H1 (cell line): Measurements from ENCODE around the gene TOP3A. TPM values are rescaled to one million over a fixed set of nuclear protein-coding genes. Genes with fewer than 3 reads are reported as not detected.

Source experiments
- CTCF ChIA-PET: fragments of 300-600 bp; sonication (Branson Sonifier 250); formaldehyde crosslinking; loops from one replicate; lab custom pipeline; 2021; ENCODE audit not compliant: partially characterized antibody; lab: Charles Lee
- POLR2A ChIA-PET: fragments of 300-600 bp; sonication (Branson Sonifier 250); formaldehyde crosslinking; loops from one replicate; lab custom pipeline; 2021; ENCODE audit warnings: inconsistent platforms; ENCODE audit not compliant: partially characterized antibody; lab: Charles Lee
- DNase-seq, 2 experiments: peaks; one replicate each; pipeline versions ENCODE4 v3.0.0 to v3.0.0-alpha.2; 2010 to 2022; ENCODE audit warnings: low spot score in 2 of 2, low read depth in 1 of 2, mixed read lengths in 1 of 2
- FAIRE-seq: peaks from 2 replicates; lab custom pipeline; 2011; peaks lifted over from hg19 to GRCh38; lab: Jason Lieb, UNC
- H2AFZ ChIP-seq: 2 replicates; pipeline ENCODE4 v1.8.1; 2012; ENCODE audit warnings: low read length, inconsistent platforms
- H2AK5ac ChIP-seq: 2 replicates; pipeline ENCODE4 v1.6.1; 2013; ENCODE audit warnings: low read depth, low read length
- H2BK120ac ChIP-seq: replicated peaks from 2 replicates; pipeline ENCODE3; 2013; ENCODE audit warnings: low read depth, low read length, inconsistent platforms
- H2BK12ac ChIP-seq: 2 replicates; pipeline ENCODE4 v1.6.1; 2013; ENCODE audit warnings: low read depth, low read length
- H2BK15ac ChIP-seq: 2 replicates; pipeline ENCODE4 v1.6.1; 2013; ENCODE audit warnings: low read length
- H2BK20ac ChIP-seq: 2 replicates; pipeline ENCODE4 v1.6.1; 2013; ENCODE audit warnings: low read length
- H2BK5ac ChIP-seq: 2 replicates; pipeline ENCODE4 v1.6.1; 2013; ENCODE audit warnings: low read depth, low read length
- H3K14ac ChIP-seq: 2 replicates; pipeline ENCODE4 v1.6.1; 2013; ENCODE audit warnings: inconsistent platforms; ENCODE audit not compliant: insufficient read length
- H3K18ac ChIP-seq: 2 replicates; pipeline ENCODE4 v1.6.1; 2013; ENCODE audit warnings: low read length; ENCODE audit errors: extremely low read depth
- H3K23ac ChIP-seq: 2 replicates; pipeline ENCODE4 v1.6.1; 2013; ENCODE audit warnings: inconsistent platforms; ENCODE audit not compliant: insufficient read length
- H3K23me2 ChIP-seq: 2 replicates; pipeline ENCODE4 v1.6.1; 2013; ENCODE audit warnings: low read depth, low read length
- H3K27ac ChIP-seq: 2 replicates; pipeline ENCODE4 v1.6.1; 2011; ENCODE audit warnings: low read depth, low read length, inconsistent platforms
- H3K27me3 ChIP-seq, 4 experiments: replicated peaks in 1 of 4; 1 replicate in 1 of 4; 2 replicates in 3 of 4; pipeline versions ENCODE4 v1.6.1 to v1.8.1; 2011 to 2013; ENCODE audit warnings: low read length in 3 of 4, mild to moderate bottlenecking in 3 of 4, inconsistent platforms in 2 of 4, mixed read lengths in 2 of 4, moderate library complexity in 1 of 4; ENCODE audit not compliant: control insufficient read depth in 3 of 4, insufficient read depth in 3 of 4; ENCODE audit errors: extremely low read depth in 1 of 4
- H3K36me3 ChIP-seq, 4 experiments: 2 replicates each; pipeline versions ENCODE4 v1.6.1 to v1.8.1; 2011 to 2013; ENCODE audit warnings: mild to moderate bottlenecking in 4 of 4, low read length in 3 of 4, moderate library complexity in 2 of 4, control low read depth in 1 of 4, inconsistent platforms in 1 of 4; ENCODE audit not compliant: insufficient read depth in 4 of 4, control insufficient read depth in 2 of 4
- H3K4ac ChIP-seq: replicated peaks from 2 replicates; pipeline ENCODE3; 2013; ENCODE audit warnings: low read length, low read depth, mixed read lengths, inconsistent platforms; ENCODE audit not compliant: insufficient read length
- H3K4me1 ChIP-seq, 4 experiments: replicated peaks in 1 of 4; 1 replicate in 1 of 4; 2 replicates in 3 of 4; pipeline versions ENCODE4 v1.6.1 to v1.8.1; 2011 to 2013; ENCODE audit warnings: low read length in 3 of 4, inconsistent platforms in 2 of 4, mixed read lengths in 1 of 4; ENCODE audit not compliant: insufficient read depth in 4 of 4, control insufficient read depth in 3 of 4
- H3K4me2 ChIP-seq, 2 experiments: 2 replicates each; pipeline versions ENCODE4 v1.6.1 to v1.8.1; 2011 to 2013; ENCODE audit warnings: low read depth in 2 of 2, low read length in 2 of 2, control low read depth in 1 of 2, inconsistent platforms in 1 of 2, mild to moderate bottlenecking in 1 of 2; ENCODE audit not compliant: insufficient read depth in 1 of 2
- H3K4me3 ChIP-seq, 4 experiments: fragments of 200-600, 300-600 bp in 1 of 4; sonication (generic), shearing (Covaris generic), sonication (Bioruptor Twin) in 1 of 4; 2 replicates each; pipeline versions ENCODE4 v1.5.1 to v1.8.1; 2011 to 2016; ENCODE audit warnings: low read length in 4 of 4, low read depth in 3 of 4, control low read depth in 2 of 4, inconsistent platforms in 2 of 4, mild to moderate bottlenecking in 2 of 4, mixed read lengths in 1 of 4, moderate library complexity in 1 of 4; ENCODE audit not compliant: insufficient read depth in 2 of 4; ENCODE audit errors: extremely low read depth in 1 of 4
- H3K56ac ChIP-seq: replicated peaks from 2 replicates; pipeline ENCODE3; 2013; ENCODE audit warnings: low read depth, mild to moderate bottlenecking, mixed read lengths, low read length, inconsistent platforms; ENCODE audit not compliant: insufficient read length
- H3K79me1 ChIP-seq: 2 replicates; pipeline ENCODE4 v1.6.1; 2013; ENCODE audit warnings: low read depth, low read length, control low read depth
- H3K79me2 ChIP-seq, 2 experiments: 2 replicates each; pipeline versions ENCODE4 v1.6.1 to v1.8.1; 2012 to 2013; ENCODE audit warnings: low read length in 2 of 2, mild to moderate bottlenecking in 2 of 2, inconsistent platforms in 1 of 2; ENCODE audit not compliant: insufficient read depth in 2 of 2, control insufficient read depth in 1 of 2
- H3K9ac ChIP-seq, 4 experiments: replicated peaks in 1 of 4; 1 replicate in 1 of 4; 2 replicates in 3 of 4; pipeline versions ENCODE4 v1.6.1 to v1.8.1; 2011 to 2013; ENCODE audit warnings: low read depth in 3 of 4, low read length in 3 of 4, control low read depth in 2 of 4, mild to moderate bottlenecking in 2 of 4, moderate library complexity in 2 of 4, inconsistent platforms in 1 of 4; ENCODE audit errors: extremely low read depth in 1 of 4
- H3K9me3 ChIP-seq, 2 experiments: 2 replicates each; pipeline versions ENCODE4 v1.6.1 to v1.8.1; 2012 to 2013; ENCODE audit warnings: mild to moderate bottlenecking in 2 of 2, moderate library complexity in 2 of 2, control low read depth in 1 of 2, inconsistent platforms in 1 of 2, low read depth in 1 of 2, low read length in 1 of 2, mixed read lengths in 1 of 2; ENCODE audit not compliant: insufficient read depth in 2 of 2
- H4K20me1 ChIP-seq, 2 experiments: replicated peaks in 1 of 2; 2 replicates each; pipeline versions ENCODE3 to v1.8.1; 2011 to 2013; ENCODE audit warnings: inconsistent platforms in 2 of 2, low read length in 2 of 2, mild to moderate bottlenecking in 1 of 2; ENCODE audit not compliant: insufficient read depth in 2 of 2, control insufficient read depth in 1 of 2
- H4K5ac ChIP-seq: 2 replicates; pipeline ENCODE4 v1.6.1; 2013; ENCODE audit warnings: low read length, low read depth, mixed read lengths, inconsistent platforms; ENCODE audit not compliant: insufficient read length
- H4K8ac ChIP-seq: 2 replicates; pipeline ENCODE4 v1.8.0; 2013; ENCODE audit warnings: mild to moderate bottlenecking, moderate library complexity, low read length, inconsistent platforms; ENCODE audit not compliant: insufficient read depth; ENCODE audit errors: extremely low read depth
- H4K91ac ChIP-seq: replicated peaks from 2 replicates; pipeline ENCODE3; 2013; ENCODE audit warnings: low read length, mixed read lengths, inconsistent platforms; ENCODE audit not compliant: insufficient read length
- WGBS, 2 experiments: shearing (Covaris generic) in 1 of 2; methylation state at CpG; one replicate each; pipeline versions ENCODE4 v1.1.6 to v1.1.7; 2013 to 2015; ENCODE audit warnings: low lambda C conversion rate in 2 of 2, mixed read lengths in 2 of 2, inconsistent platforms in 1 of 2, low coverage in 1 of 2, missing lambda C conversion rate in 1 of 2; ENCODE audit not compliant: insufficient replicate concordance in 2 of 2, insufficient coverage in 1 of 2, insufficient read length in 1 of 2; ENCODE audit errors: extremely low coverage in 1 of 2, missing lambda C conversion rate in 1 of 2; 5-methylcytosine and 5-hydroxymethylcytosine counted together
- polyA plus RNA-seq, 7 experiments: library from polyadenylated mRNA; depleted of rRNA in 3 of 7; stranded (reverse) in 5 of 7; unstranded in 2 of 7; fragments of >200 nt in 5 of 7; fragments of 200-250 nt in 2 of 7; gene quantifications; 1 replicate in 5 of 7; 2 replicates in 1 of 7; 4 replicates in 1 of 7; pipeline versions ENCODE4 v1.2.1 to v1.2.3, GENCODE V29; 2011 to 2013; ENCODE audit warnings: missing spikeins in 2 of 7, mixed read lengths in 2 of 7
- total RNA-seq: library from RNA; stranded (reverse); fragmentation: NEBNext Ultra II Directional; extraction: Animal tissue kit (Norgen Biotek cat#: 25700); gene quantifications from 2 replicates; pipeline ENCODE4 v1.2.1, GENCODE V29; 2021
- TF ChIP-seq, protein P1 (sequence below): IDR thresholded peaks from 2 replicates; pipeline ENCODE4 v1.6.1; 2012; ENCODE audit warnings: low read length, inconsistent platforms

The TOP3A gene
- total and polyA plus RNA-seq, 2 of the 8 experiments (the other 6 are each of a cell fraction or from before 2014, with no cell fraction given) = 23.4 to 54.3 TPM

DNA sequence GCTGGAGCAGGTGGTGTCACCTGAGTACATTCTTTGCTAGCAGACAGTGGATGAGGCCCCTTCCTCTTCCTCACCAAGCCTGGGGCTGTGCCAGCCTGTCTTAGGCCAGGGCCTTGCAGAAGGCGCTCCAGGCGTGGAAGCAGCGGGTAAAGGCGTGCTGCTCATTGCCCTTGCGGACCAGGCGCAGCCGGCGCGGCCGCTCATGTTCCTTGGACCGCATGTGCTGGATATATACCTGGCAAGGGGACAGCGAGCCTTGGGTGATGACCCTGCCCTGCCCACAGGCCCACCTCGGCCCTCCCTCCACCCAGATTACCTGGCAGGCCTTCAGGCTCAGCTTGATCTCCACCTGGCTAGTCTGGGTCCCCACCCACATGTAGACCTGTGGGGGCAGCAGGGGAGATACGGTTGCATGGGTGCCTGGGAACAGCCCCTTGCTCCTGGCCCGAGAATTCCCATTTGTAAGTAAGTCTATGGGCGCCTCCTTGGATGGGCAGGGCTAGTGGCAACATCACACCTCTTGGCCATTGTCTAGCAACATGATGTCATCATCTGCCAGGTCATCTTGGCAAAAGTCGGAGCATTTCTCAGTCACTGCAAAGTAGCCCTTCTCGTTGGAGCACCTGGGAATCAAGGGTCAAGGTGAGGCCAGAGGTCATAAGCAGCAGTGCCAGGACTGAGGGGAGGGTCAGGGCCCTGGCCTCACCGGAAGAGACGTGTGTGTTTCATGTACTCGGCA is 69.6 kb downstream of the TOP3A start:
- Histone ChIP-seq H4K91ac (no peak overlapping the region), H3K36me3 (peaks cover 21 to 51% (median 45%) of the 10 kb centered on the region in 4 experiments), H3K56ac (no peak overlapping the region), H3K9me3 (no peaks in the 10 kb centered on the region), H2BK15ac (no peak overlapping the region), H3K79me1 (no peaks in the 10 kb centered on the region), H4K8ac (no peak overlapping the region), H2AK5ac (no peak overlapping the region), H2BK120ac (no peak overlapping the region), H3K23ac (no peak overlapping the region), H3K9ac (no peak overlapping the region; a peak in 1 of 7 replicates), H3K79me2 (no peaks in the 10 kb centered on the region), H2AFZ (no peak overlapping the region), H3K4me2 (no peak overlapping the region; a peak in 1 of 4 replicates), H3K4me3 (no peak overlapping the region), H3K27me3 (no peaks in the 10 kb centered on the region), H3K18ac (no peak overlapping the region), H3K4me1 (peaks cover 0 to 16% (median 9%) of the 10 kb centered on the region in 4 experiments; a peak in 6 of 7 replicates), H2BK20ac (no peak overlapping the region), H2BK5ac (no peak overlapping the region; the same call in 1 of the 2 replicates), H3K23me2 (peaks cover 5% of the 10 kb centered on the region), H2BK12ac (no peak overlapping the region), H4K5ac (no peak overlapping the region), H3K14ac (no peak overlapping the region), H3K4ac (no peak overlapping the region), H3K27ac (no peak overlapping the region), H4K20me1 (peaks cover 13 to 23% of the 10 kb centered on the region in 2 experiments)
- DNase-seq (no peak), FAIRE-seq (no peak)
- 91% methylated on average over 20 of the region's 21 CpGs; no CpG with 5 or more reads in 1 of the 2 experiments for WGBS, 2 experiments
- ChIA-PET CTCF (no interaction called here), POLR2A (interaction anchor here (1.4 to 13.9 kb wide), 5 partner anchors 10 to 22 kb away, joined by 4 to 171 read pairs (median 11); partner anchors contain the start of genes FLII and MIEF2)
- TF ChIP-seq, protein P1, sequence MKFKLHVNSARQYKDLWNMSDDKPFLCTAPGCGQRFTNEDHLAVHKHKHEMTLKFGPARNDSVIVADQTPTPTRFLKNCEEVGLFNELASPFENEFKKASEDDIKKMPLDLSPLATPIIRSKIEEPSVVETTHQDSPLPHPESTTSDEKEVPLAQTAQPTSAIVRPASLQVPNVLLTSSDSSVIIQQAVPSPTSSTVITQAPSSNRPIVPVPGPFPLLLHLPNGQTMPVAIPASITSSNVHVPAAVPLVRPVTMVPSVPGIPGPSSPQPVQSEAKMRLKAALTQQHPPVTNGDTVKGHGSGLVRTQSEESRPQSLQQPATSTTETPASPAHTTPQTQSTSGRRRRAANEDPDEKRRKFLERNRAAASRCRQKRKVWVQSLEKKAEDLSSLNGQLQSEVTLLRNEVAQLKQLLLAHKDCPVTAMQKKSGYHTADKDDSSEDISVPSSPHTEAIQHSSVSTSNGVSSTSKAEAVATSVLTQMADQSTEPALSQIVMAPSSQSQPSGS = no peak
